HepG2 (cell line): ENCODE measurements around the gene ATXN7L3. TPM values are rescaled to one million over a fixed set of nuclear protein-coding genes. Genes with fewer than 3 reads are reported as not detected.

Experiments
- ELK4 ChIP-seq: sonication (generic); formaldehyde crosslinking; IDR thresholded peaks from 2 replicates; pipeline ENCODE4 v1.9.0; 2021; ENCODE audit warnings: missing genetic modification reagents, borderline replicate concordance
- ESRRA ChIP-seq: sonication (generic); formaldehyde crosslinking; IDR thresholded peaks from 2 replicates; pipeline ENCODE4 v1.5.1; 2020; ENCODE audit warnings: mild to moderate bottlenecking, low read depth, missing genetic modification reagents
- GMEB2 ChIP-seq: IDR thresholded peaks from 2 replicates; pipeline ENCODE4 v1.6.1; 2016; ENCODE audit warnings: missing biosample characterization, missing genetic modification reagents, low read depth
- HMG20B ChIP-seq: conservative IDR thresholded peaks from 2 replicates; pipeline ENCODE4 v1.6.1; 2016; ENCODE audit warnings: missing genetic modification reagents, missing compliant biosample characterization
- MZF1 ChIP-seq: sonication (generic); formaldehyde crosslinking; IDR thresholded peaks from 2 replicates; pipeline ENCODE4 v1.8.1; 2023; ENCODE audit warnings: mild to moderate bottlenecking, missing genetic modification reagents, borderline replicate concordance
- RAD21 ChIP-seq: fragments of 450-650 bp; formaldehyde crosslinking; IDR thresholded peaks from 2 replicates; pipeline ENCODE4 v1.5.0; 2020; ENCODE audit warnings: mild to moderate bottlenecking
- SKI ChIP-seq: fragments of 450-650 bp; IDR thresholded peaks from one replicate; pipeline ENCODE4 v1.6.1; 2018; ENCODE audit warnings: mild to moderate bottlenecking; ENCODE audit not compliant: partially characterized antibody
- SNAI1 ChIP-seq: sonication (generic); formaldehyde crosslinking; IDR thresholded peaks from 2 replicates; pipeline ENCODE4 v1.5.0; 2020; ENCODE audit warnings: mild to moderate bottlenecking, missing genetic modification reagents, borderline replicate concordance
- polyA plus RNA-seq, 8 experiments: library from polyadenylated mRNA; depleted of rRNA in 3 of 8; stranded (reverse) in 7 of 8; unstranded in 1 of 8; fragments of >200 nt; fragmentation: Illumina TruSeq in 4 of 8; extraction: Trizol in 4 of 8; gene quantifications; 2 replicates each; pipeline versions ENCODE4 v1.2.1 to v1.2.3, GENCODE V29; 2011 to 2016; ENCODE audit warnings: low read depth in 4 of 8, missing spikeins in 1 of 8, mixed read lengths in 1 of 8; ENCODE audit not compliant: insufficient read depth in 1 of 8
- total RNA-seq, 5 experiments: library from RNA; depleted of rRNA; stranded (reverse); fragments of >200 nt; fragmentation: Illumina TruSeq; extraction: Trizol; gene quantifications; 2 replicates each; pipeline ENCODE4 v1.2.3, GENCODE V29; 2016; ENCODE audit warnings: low read depth in 1 of 5
- TF ChIP-seq, protein P1 (sequence below): sonication (generic); formaldehyde crosslinking; IDR thresholded peaks from 2 replicates; pipeline ENCODE4 v1.8.0; 2022; ENCODE audit warnings: mild to moderate bottlenecking, missing genetic modification reagents, borderline replicate concordance
- TF ChIP-seq, protein P2 (sequence below), 2 experiments: sonication (generic) in 1 of 2; formaldehyde crosslinking in 1 of 2; IDR thresholded peaks; 2 replicates each; pipeline versions ENCODE4 v1.6.1 to v1.9.0; 2014 to 2022; ENCODE audit warnings: antibody characterized with exemption in 1 of 2, borderline replicate concordance in 1 of 2, inconsistent platforms in 1 of 2, low read depth in 1 of 2, missing genetic modification reagents in 1 of 2
- TF ChIP-seq, protein P3 (sequence below): sonication (generic); formaldehyde crosslinking; IDR thresholded peaks from 2 replicates; pipeline ENCODE4 v1.5.0; 2020; ENCODE audit warnings: mild to moderate bottlenecking, missing genetic modification reagents
- TF ChIP-seq, protein P4 (sequence below): sonication (generic); formaldehyde crosslinking; IDR thresholded peaks from 2 replicates; pipeline ENCODE4 v1.5.0; 2020; ENCODE audit warnings: mild to moderate bottlenecking, missing genetic modification reagents, moderate library complexity
- TF ChIP-seq, protein P5 (sequence below): IDR thresholded peaks from 2 replicates; pipeline ENCODE4 v1.6.1; 2016; ENCODE audit warnings: mild to moderate bottlenecking

The ATXN7L3 gene
- total and polyA plus RNA-seq, 2 of the 13 experiments (the other 11 are each of a cell fraction or from before 2014, with no cell fraction given), result 44.5 to 59.1 TPM

DNA sequence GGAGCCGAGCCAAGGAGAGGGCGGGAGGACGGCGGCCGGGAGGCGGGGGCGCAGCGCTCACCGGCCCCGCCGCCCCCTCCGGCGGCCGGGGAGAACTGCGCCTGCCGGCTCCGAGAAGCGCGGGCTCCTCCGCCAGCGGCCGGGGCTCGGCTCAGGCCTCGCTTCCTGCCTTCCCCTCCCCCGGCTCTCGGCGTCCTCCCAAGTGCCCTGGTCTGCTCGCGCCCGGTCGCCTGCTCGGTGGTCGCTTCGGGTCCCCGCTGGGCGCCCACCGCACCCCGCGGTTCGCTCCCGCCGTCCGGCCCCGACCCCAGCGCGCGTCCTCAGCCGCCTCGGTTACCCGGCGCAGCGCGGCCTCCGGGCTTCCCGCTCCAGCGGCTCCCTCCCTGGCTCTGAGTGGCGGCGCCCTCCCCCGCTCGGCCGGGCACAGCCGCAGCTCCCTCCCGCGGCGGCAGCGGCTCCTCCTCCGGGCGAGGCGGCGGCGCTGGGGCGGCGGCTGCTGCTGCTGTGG is 19.5 kb upstream of the ATXN7L3 start (continued):
- TF ChIP-seq ELK4 (CRISPR knock-in tag) (no peak), HMG20B (CRISPR knock-in tag) (no peak), ESRRA (CRISPR knock-in tag) (no peak), GMEB2 (CRISPR knock-in tag) (no peak), MZF1 (CRISPR knock-in tag) (no peak), SNAI1 (CRISPR knock-in tag) (no peak), SKI (peak; percentile 49), RAD21 (CRISPR knock-in tag) (peak; percentile 82)
- TF ChIP-seq, protein P1, sequence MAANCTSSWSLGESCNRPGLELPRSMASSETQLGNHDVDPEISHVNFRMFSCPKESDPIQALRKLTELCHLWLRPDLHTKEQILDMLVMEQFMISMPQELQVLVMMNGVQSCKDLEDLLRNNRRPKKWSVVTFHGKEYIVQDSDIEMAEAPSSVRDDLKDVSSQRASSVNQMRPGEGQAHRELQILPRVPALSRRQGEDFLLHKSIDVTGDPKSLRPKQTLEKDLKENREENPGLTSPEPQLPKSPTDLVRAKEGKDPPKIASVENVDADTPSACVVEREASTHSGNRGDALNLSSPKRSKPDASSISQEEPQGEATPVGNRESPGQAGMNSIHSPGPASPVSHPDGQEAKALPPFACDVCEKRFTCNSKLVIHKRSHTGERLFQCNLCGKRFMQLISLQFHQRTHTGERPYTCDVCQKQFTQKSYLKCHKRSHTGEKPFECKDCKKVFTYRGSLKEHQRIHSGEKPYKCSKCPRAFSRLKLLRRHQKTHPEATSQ (CRISPR knock-in tag), result no peak
- TF ChIP-seq, protein P2, sequence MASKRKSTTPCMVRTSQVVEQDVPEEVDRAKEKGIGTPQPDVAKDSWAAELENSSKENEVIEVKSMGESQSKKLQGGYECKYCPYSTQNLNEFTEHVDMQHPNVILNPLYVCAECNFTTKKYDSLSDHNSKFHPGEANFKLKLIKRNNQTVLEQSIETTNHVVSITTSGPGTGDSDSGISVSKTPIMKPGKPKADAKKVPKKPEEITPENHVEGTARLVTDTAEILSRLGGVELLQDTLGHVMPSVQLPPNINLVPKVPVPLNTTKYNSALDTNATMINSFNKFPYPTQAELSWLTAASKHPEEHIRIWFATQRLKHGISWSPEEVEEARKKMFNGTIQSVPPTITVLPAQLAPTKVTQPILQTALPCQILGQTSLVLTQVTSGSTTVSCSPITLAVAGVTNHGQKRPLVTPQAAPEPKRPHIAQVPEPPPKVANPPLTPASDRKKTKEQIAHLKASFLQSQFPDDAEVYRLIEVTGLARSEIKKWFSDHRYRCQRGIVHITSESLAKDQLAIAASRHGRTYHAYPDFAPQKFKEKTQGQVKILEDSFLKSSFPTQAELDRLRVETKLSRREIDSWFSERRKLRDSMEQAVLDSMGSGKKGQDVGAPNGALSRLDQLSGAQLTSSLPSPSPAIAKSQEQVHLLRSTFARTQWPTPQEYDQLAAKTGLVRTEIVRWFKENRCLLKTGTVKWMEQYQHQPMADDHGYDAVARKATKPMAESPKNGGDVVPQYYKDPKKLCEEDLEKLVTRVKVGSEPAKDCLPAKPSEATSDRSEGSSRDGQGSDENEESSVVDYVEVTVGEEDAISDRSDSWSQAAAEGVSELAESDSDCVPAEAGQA (IDR thresholded peaks at IDR 0.05; ENCODE audit: low read depth), result no peak
- TF ChIP-seq, protein P2 (CRISPR knock-in tag; IDR thresholded peaks at IDR 0.05; ENCODE audit: borderline replicate concordance), result peak; percentile 26; the same call in 1 of the 2 replicates
- TF ChIP-seq, protein P3, sequence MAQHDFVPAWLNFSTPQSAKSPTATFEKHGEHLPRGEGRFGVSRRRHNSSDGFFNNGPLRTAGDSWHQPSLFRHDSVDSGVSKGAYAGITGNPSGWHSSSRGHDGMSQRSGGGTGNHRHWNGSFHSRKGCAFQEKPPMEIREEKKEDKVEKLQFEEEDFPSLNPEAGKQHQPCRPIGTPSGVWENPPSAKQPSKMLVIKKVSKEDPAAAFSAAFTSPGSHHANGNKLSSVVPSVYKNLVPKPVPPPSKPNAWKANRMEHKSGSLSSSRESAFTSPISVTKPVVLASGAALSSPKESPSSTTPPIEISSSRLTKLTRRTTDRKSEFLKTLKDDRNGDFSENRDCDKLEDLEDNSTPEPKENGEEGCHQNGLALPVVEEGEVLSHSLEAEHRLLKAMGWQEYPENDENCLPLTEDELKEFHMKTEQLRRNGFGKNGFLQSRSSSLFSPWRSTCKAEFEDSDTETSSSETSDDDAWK (CRISPR knock-in tag), result no peak
- TF ChIP-seq, protein P4, sequence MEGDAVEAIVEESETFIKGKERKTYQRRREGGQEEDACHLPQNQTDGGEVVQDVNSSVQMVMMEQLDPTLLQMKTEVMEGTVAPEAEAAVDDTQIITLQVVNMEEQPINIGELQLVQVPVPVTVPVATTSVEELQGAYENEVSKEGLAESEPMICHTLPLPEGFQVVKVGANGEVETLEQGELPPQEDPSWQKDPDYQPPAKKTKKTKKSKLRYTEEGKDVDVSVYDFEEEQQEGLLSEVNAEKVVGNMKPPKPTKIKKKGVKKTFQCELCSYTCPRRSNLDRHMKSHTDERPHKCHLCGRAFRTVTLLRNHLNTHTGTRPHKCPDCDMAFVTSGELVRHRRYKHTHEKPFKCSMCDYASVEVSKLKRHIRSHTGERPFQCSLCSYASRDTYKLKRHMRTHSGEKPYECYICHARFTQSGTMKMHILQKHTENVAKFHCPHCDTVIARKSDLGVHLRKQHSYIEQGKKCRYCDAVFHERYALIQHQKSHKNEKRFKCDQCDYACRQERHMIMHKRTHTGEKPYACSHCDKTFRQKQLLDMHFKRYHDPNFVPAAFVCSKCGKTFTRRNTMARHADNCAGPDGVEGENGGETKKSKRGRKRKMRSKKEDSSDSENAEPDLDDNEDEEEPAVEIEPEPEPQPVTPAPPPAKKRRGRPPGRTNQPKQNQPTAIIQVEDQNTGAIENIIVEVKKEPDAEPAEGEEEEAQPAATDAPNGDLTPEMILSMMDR (CRISPR knock-in tag), result peak; percentile 30; the same call in 1 of the 2 replicates
- TF ChIP-seq, protein P5, sequence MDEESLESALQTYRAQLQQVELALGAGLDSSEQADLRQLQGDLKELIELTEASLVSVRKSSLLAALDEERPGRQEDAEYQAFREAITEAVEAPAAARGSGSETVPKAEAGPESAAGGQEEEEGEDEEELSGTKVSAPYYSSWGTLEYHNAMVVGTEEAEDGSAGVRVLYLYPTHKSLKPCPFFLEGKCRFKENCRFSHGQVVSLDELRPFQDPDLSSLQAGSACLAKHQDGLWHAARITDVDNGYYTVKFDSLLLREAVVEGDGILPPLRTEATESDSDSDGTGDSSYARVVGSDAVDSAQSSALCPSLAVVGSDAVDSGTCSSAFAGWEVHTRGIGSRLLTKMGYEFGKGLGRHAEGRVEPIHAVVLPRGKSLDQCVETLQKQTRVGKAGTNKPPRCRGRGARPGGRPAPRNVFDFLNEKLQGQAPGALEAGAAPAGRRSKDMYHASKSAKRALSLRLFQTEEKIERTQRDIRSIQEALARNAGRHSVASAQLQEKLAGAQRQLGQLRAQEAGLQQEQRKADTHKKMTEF (CRISPR knock-in tag), result no peak
